NCI-H2029 (cell line): ENCODE results near the gene POU3F2.
A peak's percentile ranks its signal among the peaks of the same experiment; 100 is the strongest.

Source experiments
- DNase-seq: peaks from one replicate; lab custom pipeline; 2025; lab: John Stamatoyannopoulos, UW

POU3F2 gene

DNA sequence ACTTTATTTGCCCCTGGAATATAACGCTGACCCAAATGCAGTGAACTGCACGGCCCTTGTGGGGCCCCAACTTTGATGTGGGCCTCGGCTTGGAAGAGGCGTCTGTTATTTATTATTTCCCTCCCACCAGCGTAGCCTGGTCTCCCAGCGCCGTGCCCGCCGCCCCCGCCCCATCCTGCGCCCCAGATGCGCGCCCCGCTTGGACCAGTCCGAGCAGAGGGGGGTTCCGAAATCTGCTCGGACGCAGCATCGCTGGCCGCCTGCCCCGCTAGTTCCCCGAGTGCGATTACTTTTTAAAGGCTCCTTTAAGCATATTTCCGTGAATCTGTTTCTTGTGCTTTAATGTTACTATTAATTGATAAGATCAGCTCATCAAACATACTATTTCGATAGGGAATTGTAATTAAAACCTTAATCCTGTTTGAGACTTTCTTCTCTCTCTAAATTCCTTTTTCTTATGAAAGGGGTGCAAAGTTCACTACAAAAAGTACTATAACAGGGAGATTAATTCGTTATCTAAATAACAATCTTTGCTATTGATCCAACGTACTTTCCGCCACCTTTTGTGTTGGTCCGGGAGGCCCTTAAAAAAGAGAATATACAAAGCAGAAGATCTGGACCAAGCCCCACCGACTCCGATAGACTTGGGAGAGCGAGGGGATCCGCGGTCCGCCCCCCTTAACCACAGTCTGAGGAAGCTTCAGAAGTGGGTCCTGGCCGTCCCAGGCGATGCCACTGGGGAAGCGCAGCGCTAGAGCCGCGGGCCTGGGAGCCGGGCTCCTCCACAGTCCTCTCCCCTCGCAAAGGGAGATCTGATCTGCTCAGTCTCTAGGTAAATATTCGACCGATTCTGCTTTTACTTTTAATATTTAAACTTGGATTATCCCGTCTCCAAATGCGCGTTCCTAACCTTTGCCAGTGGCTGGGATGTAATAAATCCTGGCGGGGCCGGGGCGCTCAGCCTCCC is 10.2 kb downstream of the POU3F2 start:
- no peak for DNase-seq

DNA sequence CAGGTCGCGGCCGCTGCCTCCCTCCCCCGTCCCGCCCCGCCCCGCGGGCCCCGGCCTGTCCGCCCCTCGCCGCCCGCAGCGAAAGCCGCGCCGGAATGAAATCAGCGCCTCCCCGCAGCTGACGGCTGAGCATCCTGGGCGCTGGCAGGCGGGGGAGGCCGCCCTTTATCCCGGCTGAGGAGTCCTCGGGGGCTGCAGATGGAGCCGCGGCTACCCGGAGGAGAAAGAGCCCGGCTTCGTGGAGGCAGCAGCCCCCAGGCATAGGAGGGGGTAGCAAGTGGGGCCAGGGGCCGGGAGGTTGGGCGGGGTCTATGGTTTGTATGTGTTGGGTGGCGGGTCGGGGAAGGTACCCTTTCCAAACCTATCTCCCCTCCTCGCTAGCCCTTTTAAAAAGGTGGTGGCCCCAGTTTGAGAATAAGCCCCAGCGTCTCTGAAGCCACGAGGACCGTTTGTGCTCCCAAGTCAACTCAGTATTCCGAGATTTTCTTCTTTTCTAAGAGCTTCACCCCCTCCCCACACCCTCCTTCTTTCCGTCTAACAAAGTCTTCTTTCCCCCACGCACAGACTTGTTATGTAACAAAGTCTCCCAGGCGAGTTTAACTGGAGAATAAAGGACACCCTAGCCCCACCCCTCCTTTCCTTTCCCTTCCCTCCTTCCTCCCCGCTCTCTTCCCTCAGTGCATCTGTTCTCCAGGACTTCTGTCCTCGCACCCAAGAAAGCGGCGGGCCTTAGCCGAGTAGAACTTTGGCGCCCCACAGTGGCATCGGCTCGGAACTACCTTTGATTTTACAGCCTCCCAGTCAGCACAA is 11.0 kb downstream of the POU3F2 start:
- peak; percentile 80 for DNase-seq

- DNase-seq: no peak
Measured at GRCh38 chr6:98846021-98846380, 11.6 kb downstream of the POU3F2 start.

- DNase-seq: no peak
Measured at GRCh38 chr6:98847416-98847778, 13.0 kb downstream of the POU3F2 start.

- no peak for DNase-seq
Measured at GRCh38 chr6:98847779-98848538, 13.6 kb downstream of the POU3F2 start.

DNA sequence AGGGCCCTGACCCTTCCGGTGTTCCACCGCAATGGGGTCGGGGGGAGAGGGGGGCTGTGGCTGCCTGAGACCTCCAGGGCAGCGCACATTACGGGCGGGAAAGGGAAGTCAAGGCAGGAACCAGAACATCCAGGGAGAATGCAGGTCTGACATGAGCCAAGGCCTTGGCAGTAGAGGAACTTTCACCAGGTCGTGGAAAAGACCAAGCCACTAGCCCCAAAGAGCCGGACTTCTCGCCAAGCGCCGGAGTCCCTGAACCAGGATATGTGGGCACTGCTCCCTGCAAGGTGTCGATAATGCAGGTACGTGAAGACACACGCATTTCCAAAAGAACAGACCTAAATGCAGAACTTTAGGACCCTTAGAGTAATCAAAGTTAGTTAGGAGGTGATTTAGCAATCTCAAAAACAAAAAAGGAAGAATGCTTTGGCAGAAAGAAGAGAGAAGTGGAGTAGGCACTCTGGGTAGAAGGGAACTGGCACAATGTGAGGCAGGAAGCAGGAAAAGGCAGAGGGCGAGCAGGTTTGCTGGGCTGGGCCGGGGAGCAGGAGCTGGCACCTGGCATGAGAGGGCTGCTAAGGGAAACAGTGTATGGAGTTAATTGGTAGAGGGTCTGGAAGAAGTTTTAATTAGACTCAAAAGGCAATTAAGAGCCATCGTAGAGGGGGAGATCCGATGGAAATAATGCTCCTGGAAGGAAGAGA is 14.3 kb downstream of the POU3F2 start:
- DNase-seq: no peak

GRCh38 chr6:98864497-98864896 is 30.1 kb downstream of the POU3F2 start:
- no peak for DNase-seq

GRCh38 chr6:98871057-98871456 is 36.7 kb downstream of the POU3F2 start:
- peak; percentile 68 for DNase-seq

DNA sequence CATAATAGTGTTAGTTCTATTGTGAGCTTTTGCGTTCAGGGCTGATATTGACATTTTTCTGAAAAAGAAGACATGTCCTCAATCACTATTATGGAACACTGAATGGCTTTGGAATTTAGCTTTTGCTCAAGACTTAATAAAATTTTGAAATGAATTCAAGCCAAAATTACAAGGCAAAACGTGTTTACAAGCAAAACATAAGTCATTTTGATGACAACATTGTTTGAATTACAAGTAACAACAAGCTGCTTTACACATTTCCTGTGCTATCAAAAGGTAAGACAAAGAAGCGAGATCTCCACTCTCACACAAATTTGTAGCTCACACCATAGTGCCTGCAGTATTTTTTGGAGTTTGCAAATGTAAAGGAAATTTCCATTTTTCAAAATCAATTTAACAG is 37.4 kb downstream of the POU3F2 start:
- DNase-seq: no peak

DNA sequence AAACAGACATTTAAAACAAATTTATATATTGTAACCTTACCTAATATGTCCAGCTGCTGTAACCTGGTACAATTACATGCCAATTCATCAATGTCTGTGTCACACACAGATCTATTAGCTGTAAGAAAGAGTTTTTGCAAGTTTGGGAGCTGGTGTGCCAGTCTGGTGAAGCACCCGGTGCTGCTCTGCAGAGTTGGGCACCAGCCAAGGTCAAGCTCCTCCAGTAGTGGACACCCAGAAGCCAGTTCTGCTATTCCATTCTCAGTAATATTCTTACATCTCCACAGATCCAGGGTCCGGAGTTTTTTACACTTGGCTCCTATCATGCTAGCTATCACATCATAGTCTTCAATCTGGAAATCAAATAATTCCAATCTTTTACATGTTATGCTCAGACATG is 41.0 kb downstream of the POU3F2 start:
- no peak for DNase-seq

- no peak for DNase-seq
Measured at GRCh38 chr6:98877250-98877649, 42.9 kb downstream of the POU3F2 start.

- no peak for DNase-seq
Measured at GRCh38 chr6:98880486-98880885, 46.1 kb downstream of the POU3F2 start.

DNA sequence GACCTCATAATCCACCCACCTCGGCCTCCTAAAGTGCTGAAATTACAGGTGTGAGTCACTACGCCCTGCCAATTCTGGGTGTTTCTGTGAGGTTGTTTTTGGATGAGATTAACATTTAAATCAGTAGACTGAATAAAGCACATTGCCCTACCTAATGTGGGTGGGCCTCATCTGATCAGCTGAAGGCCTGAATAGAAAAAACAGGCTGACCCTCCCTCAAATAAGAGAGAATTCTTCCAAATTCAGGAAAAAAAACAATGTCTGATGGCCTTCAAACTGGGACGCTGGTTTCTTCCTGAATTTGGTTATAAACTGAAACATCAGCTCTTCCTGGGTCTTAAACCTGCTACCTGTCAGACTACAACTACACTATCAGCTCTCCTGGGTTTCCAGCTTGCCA is 51.0 kb downstream of the POU3F2 start:
- no peak for DNase-seq

- DNase-seq: no peak
Measured at GRCh38 chr6:98887650-98888049, 53.3 kb downstream of the POU3F2 start.
